C4-2B (cell line): ENCODE data around the gene MCM3.

ENCODE experiments used
- ZFX ChIP-seq: fragments of 450-650 bp; IDR thresholded peaks from 2 replicates; pipeline ENCODE4 v1.6.1; 2017
- TF ChIP-seq, protein P1 (sequence below): fragments of 450-650 bp; conservative IDR thresholded peaks from 2 replicates; pipeline ENCODE4 v1.5.1; 2017; ENCODE audit warnings: mild to moderate bottlenecking

GRCh38 chr6:52304983-52305390 lies 20.4 kb upstream of the MCM3 start:
- TF ChIP-seq, protein P1, sequence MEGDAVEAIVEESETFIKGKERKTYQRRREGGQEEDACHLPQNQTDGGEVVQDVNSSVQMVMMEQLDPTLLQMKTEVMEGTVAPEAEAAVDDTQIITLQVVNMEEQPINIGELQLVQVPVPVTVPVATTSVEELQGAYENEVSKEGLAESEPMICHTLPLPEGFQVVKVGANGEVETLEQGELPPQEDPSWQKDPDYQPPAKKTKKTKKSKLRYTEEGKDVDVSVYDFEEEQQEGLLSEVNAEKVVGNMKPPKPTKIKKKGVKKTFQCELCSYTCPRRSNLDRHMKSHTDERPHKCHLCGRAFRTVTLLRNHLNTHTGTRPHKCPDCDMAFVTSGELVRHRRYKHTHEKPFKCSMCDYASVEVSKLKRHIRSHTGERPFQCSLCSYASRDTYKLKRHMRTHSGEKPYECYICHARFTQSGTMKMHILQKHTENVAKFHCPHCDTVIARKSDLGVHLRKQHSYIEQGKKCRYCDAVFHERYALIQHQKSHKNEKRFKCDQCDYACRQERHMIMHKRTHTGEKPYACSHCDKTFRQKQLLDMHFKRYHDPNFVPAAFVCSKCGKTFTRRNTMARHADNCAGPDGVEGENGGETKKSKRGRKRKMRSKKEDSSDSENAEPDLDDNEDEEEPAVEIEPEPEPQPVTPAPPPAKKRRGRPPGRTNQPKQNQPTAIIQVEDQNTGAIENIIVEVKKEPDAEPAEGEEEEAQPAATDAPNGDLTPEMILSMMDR, result no peak
- no peak for TF ChIP-seq ZFX
